AG04450 (cell line): ENCODE measurements around the gene FAM83G. TPM values are rescaled to one million over a fixed set of nuclear protein-coding genes. Genes with fewer than 3 reads are reported as not detected.

Experiments used
- CTCF ChIA-PET: fragments of 300-600, 350-600 bp; formaldehyde crosslinking; extraction: SDS; loops from one replicate; lab custom pipeline; 2022; ENCODE audit warnings: antibody characterized with exemption, inconsistent platforms; lab: Charles Lee
- POLR2A ChIA-PET: fragments of 350-600 bp; formaldehyde crosslinking; extraction: SDS; loops from one replicate; lab custom pipeline; 2021; ENCODE audit warnings: antibody characterized with exemption, inconsistent platforms; lab: Yijun Ruan, JAX
- DNase-seq: peaks from one replicate; pipeline ENCODE4 v3.0.0-alpha.2; 2011; ENCODE audit warnings: low read depth, low spot score
- H3K27ac ChIP-seq: one replicate; pipeline ENCODE4 v1.5.1; 2012; ENCODE audit warnings: low read depth, low read length, control low read depth
- H3K27me3 ChIP-seq: one replicate; pipeline ENCODE4 v1.6.0; 2012; ENCODE audit warnings: low read length; ENCODE audit not compliant: control insufficient read depth, insufficient read depth
- H3K4me3 ChIP-seq: 2 replicates; pipeline ENCODE4 v1.5.1; 2011; ENCODE audit warnings: mild to moderate bottlenecking, low read depth, low read length, control low read depth
- H3K9me3 ChIP-seq: 2 replicates; pipeline ENCODE4 v1.5.1; 2012; ENCODE audit warnings: low read length; ENCODE audit not compliant: control insufficient read depth, insufficient read depth
- CTCF ChIP-seq: IDR thresholded peaks from 2 replicates; pipeline ENCODE4 v1.5.1; 2011; ENCODE audit warnings: low read depth, low read length, control low read depth, inconsistent platforms
- polyA plus RNA-seq: library from polyadenylated mRNA; depleted of rRNA; stranded (reverse); fragments of >200 nt; gene quantifications from 2 replicates; pipeline ENCODE4 v1.2.3, GENCODE V29; 2011

Gene FAM83G
- polyA plus RNA-seq, 1 experiment, result 4.8 TPM

DNA sequence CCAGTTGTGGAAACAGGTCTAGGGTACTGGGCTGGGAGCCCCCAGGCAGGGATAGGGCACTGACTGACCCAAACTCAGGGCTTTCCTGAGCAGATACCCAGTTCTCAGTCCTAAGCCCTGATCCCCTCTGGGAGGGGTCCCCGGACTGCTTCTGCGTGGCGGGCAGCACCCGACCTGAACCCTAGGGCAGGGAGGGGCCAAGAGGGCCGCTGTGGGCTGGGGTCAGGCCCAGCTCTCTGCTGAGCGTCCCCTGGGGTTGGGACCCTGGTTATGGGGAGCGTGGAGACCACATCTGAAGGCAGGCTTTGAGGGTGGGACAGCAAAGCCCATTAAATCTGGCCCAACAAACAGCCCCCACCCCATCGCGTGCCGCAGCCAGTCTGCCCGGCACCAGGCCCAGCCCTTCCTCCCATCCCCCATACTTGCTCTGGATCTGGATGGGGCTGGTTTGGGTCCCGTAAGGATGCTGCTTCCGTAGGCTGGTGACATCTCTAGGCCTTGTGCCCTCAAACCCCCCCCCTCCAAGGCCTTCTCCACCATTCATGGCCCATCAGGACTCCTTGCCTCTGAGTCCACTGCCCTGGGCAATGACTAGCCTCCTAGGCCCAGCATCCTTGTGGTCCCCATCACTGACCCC lies 691 bp upstream of the FAM83G start:
- CTCF ChIA-PET, result interaction anchor here (0.6 kb wide), 1 partner anchor 44 kb away, joined by 3 read pairs; no protein-coding TSS in a partner anchor
- POLR2A ChIA-PET, result no interaction called here
- Histone ChIP-seq H3K27me3 (no peaks in the 10 kb centered on the region), H3K9me3 (no peaks in the 10 kb centered on the region; the same call in 1 of the 2 replicates), H3K27ac (peak overlapping the region; percentile 61), H3K4me3 (peak overlapping the region; percentile 73)
- no peak for DNase-seq
- TF ChIP-seq CTCF, result no peak

- peak overlapping the region; percentile 77 for H3K27ac ChIP-seq
- TF ChIP-seq CTCF, result no peak
- POLR2A ChIA-PET, result interaction anchor here (1.1 kb wide), 1 partner anchor 43 kb away, joined by 4 read pairs; no protein-coding TSS in a partner anchor
These were observed 782 bp downstream of the FAM83G start for GRCh38 chr17:19003543-19004420.

DNA sequence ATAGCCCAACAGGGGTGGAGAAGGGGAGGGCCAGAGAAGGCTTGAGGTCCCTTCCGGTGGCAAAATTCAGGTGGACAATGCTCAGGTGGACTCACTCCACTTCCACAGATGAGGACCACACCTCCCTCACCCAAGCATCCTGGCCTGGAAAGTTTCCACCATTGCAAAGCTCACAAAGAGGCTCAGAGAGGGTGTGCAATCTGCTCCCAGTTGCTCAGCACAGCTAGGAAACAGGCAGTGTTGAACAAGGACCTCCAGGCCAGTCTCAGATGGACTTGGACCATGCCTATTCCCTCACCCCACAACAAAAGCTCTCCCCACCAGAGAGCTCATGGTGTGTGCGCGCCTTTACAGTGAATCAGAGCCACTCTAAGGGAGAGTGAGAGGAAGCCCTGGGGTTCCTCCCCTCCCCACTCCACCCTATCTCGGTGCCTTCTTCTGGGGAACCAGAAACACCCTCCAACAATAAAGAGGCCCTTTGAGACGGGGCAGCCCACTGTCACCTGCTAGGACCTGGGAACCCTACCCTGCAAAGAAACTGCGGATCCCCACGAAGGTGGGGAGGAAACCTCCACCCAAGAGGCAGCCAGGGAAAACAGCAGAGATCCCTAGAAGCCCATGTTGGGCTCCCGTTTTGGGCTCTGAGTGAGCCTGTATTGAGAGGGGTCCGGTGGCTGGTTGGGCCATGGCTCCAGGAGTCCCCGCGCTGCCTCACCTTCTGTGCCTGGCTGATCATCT lies 1.6 kb downstream of the FAM83G start:
- no peak for TF ChIP-seq CTCF
- DNase-seq, result no peak
- peak overlapping the region; percentile 21 for H3K27ac ChIP-seq
- CTCF ChIA-PET, result interaction anchor here (0.8 kb wide), 1 partner anchor 42 kb away, joined by 3 read pairs; no protein-coding TSS in a partner anchor
- H3K27me3 ChIP-seq, result no peaks in the 10 kb centered on the region
- H3K4me3 ChIP-seq, result peak overlapping the region; percentile 73
- POLR2A ChIA-PET, result interaction anchor here (1.1 kb wide), 1 partner anchor 42 kb away, joined by 4 read pairs; no protein-coding TSS in a partner anchor
- H3K9me3 ChIP-seq, result no peaks in the 10 kb centered on the region; the same call in 1 of the 2 replicates

More at GRCh38 chr17:19003543-19004420, 782 bp downstream of the FAM83G start:
- H3K9me3 ChIP-seq, result no peaks in the 10 kb centered on the region; the same call in 1 of the 2 replicates
- DNase-seq, result no peak
- peak overlapping the region; percentile 73 for H3K4me3 ChIP-seq
- CTCF ChIA-PET, result no interaction called here
- H3K27me3 ChIP-seq, result no peaks in the 10 kb centered on the region

DNA sequence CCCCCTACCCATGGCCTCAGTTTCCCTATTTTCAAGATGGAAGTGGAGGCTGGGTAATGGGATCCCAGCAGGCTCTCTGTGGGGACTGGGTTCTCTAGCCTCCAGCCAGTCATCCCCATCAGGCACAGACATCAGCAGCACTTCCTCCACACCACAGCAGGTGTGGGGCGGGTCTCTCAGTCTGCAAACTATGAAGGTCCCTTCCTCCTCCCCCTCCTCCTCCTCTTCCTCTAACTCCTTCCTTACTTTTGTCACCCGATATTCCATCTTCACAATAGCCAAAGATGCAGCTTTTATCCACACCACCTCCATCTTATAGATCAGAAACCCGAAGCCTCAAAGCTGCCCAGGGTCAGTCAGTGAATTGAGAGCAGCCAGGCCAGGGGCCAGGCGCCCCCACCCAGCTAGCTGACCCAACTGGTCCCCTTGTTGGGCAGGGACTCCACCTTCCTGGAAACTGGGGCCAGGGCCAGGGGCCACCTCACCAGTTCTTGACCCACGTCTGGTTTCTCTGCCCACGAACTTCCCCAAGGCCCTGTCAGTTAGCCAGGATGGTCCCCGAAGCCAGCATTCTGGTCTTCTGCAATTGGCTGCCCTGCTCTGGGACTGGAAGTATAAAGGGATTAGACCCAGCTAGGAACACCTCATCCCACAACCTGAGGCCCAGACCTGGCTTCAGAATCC lies 2.5 kb downstream of the FAM83G start:
- ChIA-PET CTCF (interaction anchor here (0.8 to 1.3 kb wide), 2 partner anchors 41 kb away, joined by 3 to 7 read pairs; no protein-coding TSS in a partner anchor), POLR2A (interaction anchor here (0.6 to 1.1 kb wide), 2 partner anchors 41 to 70 kb away, joined by 4 to 11 read pairs; no protein-coding TSS in a partner anchor)
- Histone ChIP-seq H3K4me3 (peak overlapping the region; percentile 73), H3K27ac (no peak overlapping the region), H3K27me3 (no peaks in the 10 kb centered on the region), H3K9me3 (no peaks in the 10 kb centered on the region; the same call in 1 of the 2 replicates)
- DNase-seq, result no peak
- TF ChIP-seq CTCF, result no peak
